OCI-LY1 (cell line): ENCODE results near the gene MBOAT1.

Experiments used
- EZH2 ChIP-seq: fragments of 200-600 bp; sonication (generic), shearing (Covaris generic); IDR thresholded peaks from 2 replicates; pipeline ENCODE4 v1.8.0; 2017; ENCODE audit warnings: borderline replicate concordance, mixed run types, mild to moderate bottlenecking, antibody characterized with exemption, low read length, moderate library complexity, mixed read lengths
- TF ChIP-seq, protein P1 (sequence below): fragments of 200-600 bp; sonication (generic), shearing (Covaris generic); IDR thresholded peaks from 2 replicates; pipeline ENCODE4 v1.5.1; 2017; ENCODE audit warnings: mild to moderate bottlenecking, antibody characterized with exemption, low read length, moderate library complexity, mixed read lengths

GRCh38 chr6:20207088-20207418, 5.2 kb downstream of the MBOAT1 start:
- TF ChIP-seq, protein P1, sequence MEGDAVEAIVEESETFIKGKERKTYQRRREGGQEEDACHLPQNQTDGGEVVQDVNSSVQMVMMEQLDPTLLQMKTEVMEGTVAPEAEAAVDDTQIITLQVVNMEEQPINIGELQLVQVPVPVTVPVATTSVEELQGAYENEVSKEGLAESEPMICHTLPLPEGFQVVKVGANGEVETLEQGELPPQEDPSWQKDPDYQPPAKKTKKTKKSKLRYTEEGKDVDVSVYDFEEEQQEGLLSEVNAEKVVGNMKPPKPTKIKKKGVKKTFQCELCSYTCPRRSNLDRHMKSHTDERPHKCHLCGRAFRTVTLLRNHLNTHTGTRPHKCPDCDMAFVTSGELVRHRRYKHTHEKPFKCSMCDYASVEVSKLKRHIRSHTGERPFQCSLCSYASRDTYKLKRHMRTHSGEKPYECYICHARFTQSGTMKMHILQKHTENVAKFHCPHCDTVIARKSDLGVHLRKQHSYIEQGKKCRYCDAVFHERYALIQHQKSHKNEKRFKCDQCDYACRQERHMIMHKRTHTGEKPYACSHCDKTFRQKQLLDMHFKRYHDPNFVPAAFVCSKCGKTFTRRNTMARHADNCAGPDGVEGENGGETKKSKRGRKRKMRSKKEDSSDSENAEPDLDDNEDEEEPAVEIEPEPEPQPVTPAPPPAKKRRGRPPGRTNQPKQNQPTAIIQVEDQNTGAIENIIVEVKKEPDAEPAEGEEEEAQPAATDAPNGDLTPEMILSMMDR = no peak
- no peak for TF ChIP-seq EZH2
